Central memory CD8-positive, alpha-beta T cell (primary cell): ENCODE measurements around the gene SORBS2.

Experiments used
- ATAC-seq: fragments of 150-1000 bp; cut with Tn5 transposase; replicated peaks from 2 replicates; pipeline ENCODE4 v1.10.0; 2022; ENCODE audit warnings: mild to moderate bottlenecking, moderate FRiP score, moderate number of reproducible peaks; ENCODE audit not compliant: poor library complexity, severe bottlenecking; ENCODE audit errors: extremely low read depth
- DNase-seq, 2 donors: peaks; one replicate each; pipeline ENCODE4 v3.0.0; 2021; ENCODE audit warnings: low spot score in 2 of 2
- H3K27ac Mint-ChIP-seq: one replicate; pipeline ENCODE4 v1.8.0; 2022; ENCODE audit warnings: low read depth, mild to moderate bottlenecking, moderate library complexity, mixed read lengths
- H3K27me3 Mint-ChIP-seq: one replicate; pipeline ENCODE4 v1.8.0; 2022; ENCODE audit warnings: mixed read lengths
- H3K36me3 Mint-ChIP-seq: one replicate; pipeline ENCODE4 v1.8.0; 2022; ENCODE audit warnings: mild to moderate bottlenecking, moderate library complexity, mixed read lengths; ENCODE audit not compliant: insufficient read depth
- H3K4me1 Mint-ChIP-seq: one replicate; pipeline ENCODE4 v1.8.0; 2022; ENCODE audit warnings: mixed read lengths
- H3K4me3 Mint-ChIP-seq: one replicate; pipeline ENCODE4 v1.8.0; 2022; ENCODE audit warnings: mild to moderate bottlenecking, moderate library complexity, mixed read lengths
- H3K9me3 Mint-ChIP-seq: one replicate; pipeline ENCODE4 v1.8.0; 2022; ENCODE audit warnings: mixed read lengths

Gene SORBS2

GRCh38 chr4:185830263-185830994 lies 18.4 kb upstream of the SORBS2 start:
- no peak overlapping the region for H3K4me3 Mint-ChIP-seq
- no peaks in the 10 kb centered on the region for H3K36me3 Mint-ChIP-seq
- H3K4me1 Mint-ChIP-seq = no peaks in the 10 kb centered on the region
- H3K27ac Mint-ChIP-seq = no peak overlapping the region
- DNase-seq (no peak), ATAC-seq (no peak)
- H3K9me3 Mint-ChIP-seq = no peaks in the 10 kb centered on the region
- peaks cover 11% of the 10 kb centered on the region for H3K27me3 Mint-ChIP-seq

GRCh38 chr4:185826381-185826780 lies 14.4 kb upstream of the SORBS2 start:
- H3K4me3 Mint-ChIP-seq = no peak overlapping the region
- H3K27ac Mint-ChIP-seq = no peak overlapping the region
- no peaks in the 10 kb centered on the region for H3K27me3 Mint-ChIP-seq
- no peaks in the 10 kb centered on the region for H3K4me1 Mint-ChIP-seq
- no peak for DNase-seq
- H3K36me3 Mint-ChIP-seq = no peaks in the 10 kb centered on the region
- no peaks in the 10 kb centered on the region for H3K9me3 Mint-ChIP-seq
- no peak for ATAC-seq

GRCh38 chr4:185825737-185826136 lies 13.7 kb upstream of the SORBS2 start:
- H3K36me3 Mint-ChIP-seq = no peaks in the 10 kb centered on the region
- no peak overlapping the region for H3K4me3 Mint-ChIP-seq
- DNase-seq (no peak), ATAC-seq (no peak)
- no peak overlapping the region for H3K27ac Mint-ChIP-seq
- no peaks in the 10 kb centered on the region for H3K9me3 Mint-ChIP-seq
- no peaks in the 10 kb centered on the region for H3K4me1 Mint-ChIP-seq
- H3K27me3 Mint-ChIP-seq = no peaks in the 10 kb centered on the region

- H3K4me3 Mint-ChIP-seq = no peak overlapping the region
- no peak overlapping the region for H3K27ac Mint-ChIP-seq
- no peaks in the 10 kb centered on the region for H3K4me1 Mint-ChIP-seq
- no peak for ATAC-seq
- H3K36me3 Mint-ChIP-seq = no peaks in the 10 kb centered on the region
- no peaks in the 10 kb centered on the region for H3K9me3 Mint-ChIP-seq
- DNase-seq = no peak
- H3K27me3 Mint-ChIP-seq = no peaks in the 10 kb centered on the region
These were observed 10.8 kb upstream of the SORBS2 start for GRCh38 chr4:185822791-185823190.

- H3K9me3 Mint-ChIP-seq = no peaks in the 10 kb centered on the region
- H3K4me1 Mint-ChIP-seq = no peaks in the 10 kb centered on the region
- H3K36me3 Mint-ChIP-seq = no peaks in the 10 kb centered on the region
- no peak overlapping the region for H3K27ac Mint-ChIP-seq
- no peak overlapping the region for H3K4me3 Mint-ChIP-seq
- no peaks in the 10 kb centered on the region for H3K27me3 Mint-ChIP-seq
- DNase-seq (no peak), ATAC-seq (no peak)
These were observed 9.0 kb upstream of the SORBS2 start for GRCh38 chr4:185821029-185821419.

- ATAC-seq (no peak), DNase-seq (no peak)
- Mint-ChIP-seq H3K4me3 (no peak overlapping the region), H3K4me1 (no peaks in the 10 kb centered on the region), H3K27me3 (no peaks in the 10 kb centered on the region), H3K9me3 (no peaks in the 10 kb centered on the region), H3K27ac (no peak overlapping the region), H3K36me3 (no peaks in the 10 kb centered on the region)
These were observed 8.4 kb upstream of the SORBS2 start for GRCh38 chr4:185820146-185821028.

- no peaks in the 10 kb centered on the region for H3K4me1 Mint-ChIP-seq
- H3K27ac Mint-ChIP-seq = no peak overlapping the region
- H3K9me3 Mint-ChIP-seq = no peaks in the 10 kb centered on the region
- DNase-seq (no peak), ATAC-seq (no peak)
- no peaks in the 10 kb centered on the region for H3K36me3 Mint-ChIP-seq
- no peaks in the 10 kb centered on the region for H3K27me3 Mint-ChIP-seq
- no peak overlapping the region for H3K4me3 Mint-ChIP-seq
These were observed 7.2 kb upstream of the SORBS2 start for GRCh38 chr4:185819144-185819543.

- ATAC-seq = no peak
- H3K36me3 Mint-ChIP-seq = no peaks in the 10 kb centered on the region
- peaks cover 13% of the 10 kb centered on the region for H3K27me3 Mint-ChIP-seq
- H3K4me1 Mint-ChIP-seq = no peaks in the 10 kb centered on the region
- H3K9me3 Mint-ChIP-seq = no peaks in the 10 kb centered on the region
- DNase-seq = no peak
- no peak overlapping the region for H3K4me3 Mint-ChIP-seq
- no peak overlapping the region for H3K27ac Mint-ChIP-seq
These were observed 5.4 kb upstream of the SORBS2 start for GRCh38 chr4:185817403-185817818.

GRCh38 chr4:185813133-185813532 lies 1.1 kb upstream of the SORBS2 start:
- Mint-ChIP-seq H3K36me3 (no peaks in the 10 kb centered on the region), H3K9me3 (no peaks in the 10 kb centered on the region), H3K27me3 (peaks cover 27% of the 10 kb centered on the region), H3K27ac (no peak overlapping the region), H3K4me1 (no peaks in the 10 kb centered on the region), H3K4me3 (no peak overlapping the region)
- ATAC-seq = no peak
- DNase-seq = no peak

GRCh38 chr4:185810746-185811508 lies 1.1 kb downstream of the SORBS2 start:
- peaks cover 27% of the 10 kb centered on the region for H3K27me3 Mint-ChIP-seq
- ATAC-seq = no peak
- no peak overlapping the region for H3K4me3 Mint-ChIP-seq

GRCh38 chr4:185809533-185810071 lies 2.4 kb downstream of the SORBS2 start:
- Mint-ChIP-seq H3K9me3 (no peaks in the 10 kb centered on the region), H3K27me3 (peaks cover 27% of the 10 kb centered on the region), H3K4me3 (no peak overlapping the region), H3K27ac (no peak overlapping the region), H3K4me1 (no peaks in the 10 kb centered on the region), H3K36me3 (no peaks in the 10 kb centered on the region)
- DNase-seq = no peak
- ATAC-seq = no peak

More at GRCh38 chr4:185810746-185811508, 1.1 kb downstream of the SORBS2 start:
- no peak for DNase-seq
- Mint-ChIP-seq H3K27ac (no peak overlapping the region), H3K4me1 (no peaks in the 10 kb centered on the region), H3K36me3 (no peaks in the 10 kb centered on the region), H3K9me3 (no peaks in the 10 kb centered on the region)

- ATAC-seq = no peak
These were observed 2.9 kb downstream of the SORBS2 start for GRCh38 chr4:185809121-185809520.

More at GRCh38 chr4:185809121-185809520, 2.9 kb downstream of the SORBS2 start:
- Mint-ChIP-seq H3K4me3 (no peak overlapping the region), H3K27me3 (peaks cover 27% of the 10 kb centered on the region), H3K36me3 (no peaks in the 10 kb centered on the region), H3K27ac (no peak overlapping the region), H3K9me3 (no peaks in the 10 kb centered on the region), H3K4me1 (no peaks in the 10 kb centered on the region)
- DNase-seq = no peak
